GM12878 (cell line): ENCODE results near the gene PDLIM5. TPM values are rescaled to one million over a fixed set of nuclear protein-coding genes. Genes with fewer than 3 reads are reported as not detected.

Experiments
- ATAC-seq: fragments of 200-7000 bp; cut with Tn5 transposase; 3 replicates; pipeline ENCODE4 v1.9.1; 2020; ENCODE audit warnings: mild to moderate bottlenecking, moderate library complexity
- BruUV-seq: library from RNA; stranded (reverse); fragments of 400-500 nt; replicated peaks from 2 replicates; lab custom pipeline; 2021; lab: Mats Ljungman, UMichigan
- CTCF ChIA-PET: fragments of 300-600 bp; sonication (Branson Sonifier 250); formaldehyde crosslinking; extraction: SDS; loops from one replicate; lab custom pipeline; 2021; ENCODE audit warnings: inconsistent platforms; lab: Yijun Ruan, JAX
- POLR2A ChIA-PET: fragments of 350-600 bp; formaldehyde crosslinking; extraction: SDS; loops from one replicate; lab custom pipeline; 2021; ENCODE audit warnings: inconsistent platforms; lab: Charles Lee
- RAD21 ChIA-PET: fragments of 300-600 bp; sonication (Branson Sonifier 250); formaldehyde crosslinking; loops from one replicate; lab custom pipeline; 2023; ENCODE audit warnings: antibody characterized with exemption; ENCODE audit not compliant: unreplicated experiment; lab: Charles Lee
- SMC1A ChIA-PET: fragments of 300-600 bp; sonication (Branson Sonifier 250); formaldehyde crosslinking; loops from one replicate; lab custom pipeline; 2023; ENCODE audit not compliant: unreplicated experiment, uncharacterized antibody; lab: Charles Lee
- DNase-seq: peaks from one replicate; pipeline ENCODE4 v3.0.0-alpha.2; 2011; ENCODE audit warnings: low read depth, low spot score
- FAIRE-seq: peaks from 3 replicates; lab custom pipeline; 2011; peaks lifted over from hg19 to GRCh38; lab: Jason Lieb, UNC
- H2AFZ ChIP-seq: 2 replicates; pipeline ENCODE4 v1.6.0; 2011; ENCODE audit warnings: low read depth, low read length, control low read depth; ENCODE audit not compliant: control insufficient read depth
- H3K27ac ChIP-seq: 2 replicates; pipeline ENCODE4 v1.5.1; 2011; ENCODE audit warnings: control low read depth; ENCODE audit not compliant: control insufficient read depth, insufficient read depth
- H3K27me3 ChIP-seq, 2 experiments: replicated peaks in 1 of 2; 2 replicates each; pipeline versions ENCODE4 v1.6.0 to v1.6.1; 2011; ENCODE audit warnings: low read length in 1 of 2; ENCODE audit not compliant: control insufficient read depth in 2 of 2, insufficient read depth in 2 of 2
- H3K36me3 ChIP-seq, 2 experiments: 2 replicates each; pipeline ENCODE4 v1.5.1; 2011; ENCODE audit warnings: low read length in 1 of 2; ENCODE audit not compliant: control insufficient read depth in 2 of 2, insufficient read depth in 2 of 2
- H3K4me1 ChIP-seq: 2 replicates; pipeline ENCODE4 v1.6.1; 2011; ENCODE audit warnings: mild to moderate bottlenecking, low read length, moderate library complexity, mixed read lengths; ENCODE audit not compliant: control insufficient read depth, insufficient read depth
- H3K4me2 ChIP-seq: 2 replicates; pipeline ENCODE4 v1.6.0; 2011; ENCODE audit warnings: control low read depth; ENCODE audit not compliant: control insufficient read depth, insufficient read depth
- H3K4me3 ChIP-seq: fragments of 200-600 bp; sonication (generic); 2 replicates; pipeline ENCODE4 v1.5.1; 2016
- H3K79me2 ChIP-seq: 2 replicates; pipeline ENCODE4 v1.6.0; 2011; ENCODE audit warnings: low read length; ENCODE audit not compliant: control insufficient read depth, insufficient read depth
- H3K9ac ChIP-seq: 2 replicates; pipeline ENCODE4 v1.8.0; 2011; ENCODE audit warnings: low read length, control low read depth, mixed read lengths; ENCODE audit not compliant: control insufficient read depth, insufficient read depth
- H3K9me3 ChIP-seq: replicated peaks from 3 replicates; pipeline ENCODE4 v1.5.1; 2011; ENCODE audit warnings: mild to moderate bottlenecking, low read length; ENCODE audit not compliant: control insufficient read depth, insufficient read depth
- H4K20me1 ChIP-seq: 2 replicates; pipeline ENCODE4 v1.6.0; 2011; ENCODE audit not compliant: control insufficient read depth, insufficient read depth
- BMI1 ChIP-seq: fragments of 450-650 bp; IDR thresholded peaks from 2 replicates; pipeline ENCODE4 v1.6.1; 2016; ENCODE audit warnings: mild to moderate bottlenecking, moderate library complexity, borderline replicate concordance
- CBX3 ChIP-seq: fragments of 200-600 bp; sonication (generic); IDR thresholded peaks from 2 replicates; pipeline ENCODE4 v1.6.1; 2016; ENCODE audit warnings: low read depth, borderline replicate concordance
- E4F1 ChIP-seq: fragments of 450-650 bp; IDR thresholded peaks from 2 replicates; pipeline ENCODE4 v1.6.1; 2018; ENCODE audit warnings: borderline replicate concordance, mild to moderate bottlenecking; ENCODE audit not compliant: partially characterized antibody
- ELK1 ChIP-seq: IDR thresholded peaks from 2 replicates; pipeline ENCODE4 v1.6.1; 2012; ENCODE audit warnings: low read depth, low read length, improper control_type of control experiment
- IKZF2 ChIP-seq, 2 experiments: fragments of 450-650 bp; IDR thresholded peaks; 2 replicates each; pipeline ENCODE4 v1.6.1; 2017; ENCODE audit warnings: mild to moderate bottlenecking in 2 of 2, moderate library complexity in 2 of 2
- KDM1A ChIP-seq: fragments of 200-600 bp; sonication (generic); IDR thresholded peaks from 2 replicates; pipeline ENCODE4 v1.6.1; 2016; ENCODE audit warnings: borderline replicate concordance
- MLLT1 ChIP-seq: fragments of 450-650 bp; IDR thresholded peaks from 2 replicates; pipeline ENCODE4 v1.6.1; 2016; ENCODE audit warnings: mild to moderate bottlenecking
- MYC ChIP-seq: IDR thresholded peaks from 2 replicates; pipeline ENCODE4 v1.6.1; 2011; ENCODE audit warnings: mild to moderate bottlenecking, low read length, moderate library complexity, inconsistent platforms; ENCODE audit not compliant: insufficient read depth, insufficient replicate concordance, insufficient read length, severe bottlenecking
- POLR2AphosphoS5 ChIP-seq: IDR thresholded peaks from 2 replicates; pipeline ENCODE4 v1.6.1; 2011; ENCODE audit warnings: mild to moderate bottlenecking, low read length, inconsistent platforms
- PRDM15 ChIP-seq: fragments of 450-650 bp; formaldehyde crosslinking; IDR thresholded peaks from 2 replicates; pipeline ENCODE4 v1.4.0; 2020; ENCODE audit warnings: mild to moderate bottlenecking, moderate library complexity
- WGBS: methylation state at CpG from one replicate; pipeline ENCODE4 v1.1.6; 2016; ENCODE audit warnings: low lambda C conversion rate; ENCODE audit not compliant: insufficient replicate concordance, insufficient coverage; ENCODE audit errors: missing lambda C conversion rate; 5-methylcytosine and 5-hydroxymethylcytosine counted together
- in situ Hi-C: fragments of 300-500 bp; cut with MboI; formaldehyde crosslinking; loops from 9 replicates; pipeline ENCODE4 v1.14.3; 2018; ENCODE audit warnings: mixed read lengths
- intact Hi-C: fragments of 100-400 bp; cut with micrococcal nuclease; formaldehyde crosslinking; loops from one replicate; pipeline ENCODE4 v1.14.2; 2022; ENCODE audit not compliant: unreplicated experiment
- polyA plus RNA-seq, 11 experiments: library from polyadenylated mRNA; depleted of rRNA in 4 of 11; unstranded in 6 of 11; stranded (reverse) in 5 of 11; fragments of >200 nt; fragmentation: Nextera tagmentation in 4 of 11; fragmentation: Illumina TruSeq in 1 of 11; extraction: Ambion mirVana in 4 of 11; extraction: Trizol in 1 of 11; gene quantifications; 1 replicate in 1 of 11; 2 replicates in 10 of 11; pipeline versions ENCODE4 v1.2.1 to v1.2.3, GENCODE V29; 2011 to 2016; ENCODE audit warnings: inconsistent platforms in 2 of 11, missing spikeins in 2 of 11, low read depth in 1 of 11
- total RNA-seq, 4 experiments: library from RNA; depleted of rRNA in 3 of 4; stranded (reverse); fragments of >200 nt in 3 of 4; fragmentation: Illumina TruSeq in 1 of 4; extraction: Trizol in 1 of 4; gene quantifications; 2 replicates each; pipeline versions ENCODE4 v1.2.1 to v1.2.3, GENCODE V29; 2013 to 2021

Gene PDLIM5
- total and polyA plus RNA-seq, 10 of the 15 experiments (the other 5 are each of a cell fraction or from before 2014, with no cell fraction given) = 10.0 to 52.9 (median 20.7) TPM

- no TSS peak for BruUV-seq
- 99% methylated on average over 3 of the region's 3 CpGs for WGBS
- no peak for TF ChIP-seq ELK1
- TF ChIP-seq BMI1 = no peak
- no peak for TF ChIP-seq CBX3
- TF ChIP-seq POLR2AphosphoS5 = no peak
- TF ChIP-seq KDM1A = no peak
- TF ChIP-seq E4F1 = no peak
- TF ChIP-seq MLLT1 = no peak
- no peak for TF ChIP-seq MYC
- TF ChIP-seq PRDM15 (CRISPR knock-in tag) = no peak
- TF ChIP-seq IKZF2 (IDR thresholded peaks at IDR 0.05) = no peak
These were observed 190.2 kb downstream of the PDLIM5 start for GRCh38 chr4:94641702-94642560.

More at GRCh38 chr4:94641702-94642560, 190.2 kb downstream of the PDLIM5 start:
- H3K4me3 ChIP-seq = no peak overlapping the region
- CTCF ChIA-PET = interaction anchor here (2.9 kb wide), 1 partner anchor 20 kb away, joined by 8 read pairs; no protein-coding TSS in a partner anchor
- SMC1A ChIA-PET = no interaction called here
- ATAC-seq = no peak
- no peak overlapping the region for H3K27ac ChIP-seq
- no peak overlapping the region for H3K4me2 ChIP-seq
- H4K20me1 ChIP-seq = no peaks in the 10 kb centered on the region
- no peak overlapping the region for H2AFZ ChIP-seq
- no peaks in the 10 kb centered on the region for H3K9me3 ChIP-seq
- intact Hi-C loops = no loop called here
- H3K9ac ChIP-seq = no peak overlapping the region
- H3K27me3 ChIP-seq = no peaks in the 10 kb centered on the region
- no peaks in the 10 kb centered on the region for H3K4me1 ChIP-seq
- in situ Hi-C loops = no loop called here
- no peak for FAIRE-seq
- POLR2A ChIA-PET = no interaction called here
- RAD21 ChIA-PET = no interaction called here
- H3K36me3 ChIP-seq = no peaks in the 10 kb centered on the region; a peak in 1 of 4 replicates
- no peak for DNase-seq
- no peaks in the 10 kb centered on the region for H3K79me2 ChIP-seq
